ENCODE data around the gene CXCL11.

Gene CXCL11

GRCh38 chr4:76061982-76062381 is 26.1 kb upstream of the CXCL11 start:
- Histone ChIP-seq H3K36me3 (ENCODE audit: insufficient read depth, low read length) (no peaks in the 10 kb centered on the region), H3F3A (ENCODE audit: insufficient read depth, low read length) (no peaks in the 10 kb centered on the region), H3K4me3 (ENCODE audit: low read depth, low read length, poor library complexity, severe bottlenecking) (no peak overlapping the region), H3K27ac (ENCODE audit: low read depth, low read length, poor library complexity, severe bottlenecking) (no peak overlapping the region), H3K4me1 (ENCODE audit: insufficient read depth, low read length, severe bottlenecking) (no peaks in the 10 kb centered on the region), H2AFZ (ENCODE audit: low read length) (no peak overlapping the region), H3K79me2 (ENCODE audit: insufficient read depth, low read length) (no peaks in the 10 kb centered on the region), H4K20me1 (ENCODE audit: insufficient read depth, low read length) (no peaks in the 10 kb centered on the region), H3K9ac (ENCODE audit: low read length) (no peak overlapping the region), H3K4me2 (ENCODE audit: low read length) (no peak overlapping the region), H3K27me3 (ENCODE audit: insufficient read depth, low read length) (no peaks in the 10 kb centered on the region), H3K9me2 (ENCODE audit: low read depth, low read length) (no peaks in the 10 kb centered on the region), H3K9me3 (ENCODE audit: low read length) (no peaks in the 10 kb centered on the region)
- no peak for TF ChIP-seq EZH2 (IDR thresholded peaks at IDR 0.05; ENCODE audit: borderline replicate concordance, low read length)
- no peak for TF ChIP-seq CTCF (IDR thresholded peaks at IDR 0.05; ENCODE audit: low read length)

GRCh38 chr4:76061421-76061820 is 25.6 kb upstream of the CXCL11 start:
- Histone ChIP-seq H3K27ac (ENCODE audit: low read depth, low read length, poor library complexity, severe bottlenecking) (no peak overlapping the region), H3F3A (ENCODE audit: insufficient read depth, low read length) (no peaks in the 10 kb centered on the region), H3K9me3 (ENCODE audit: low read length) (no peaks in the 10 kb centered on the region), H3K36me3 (ENCODE audit: insufficient read depth, low read length) (no peaks in the 10 kb centered on the region), H3K4me2 (ENCODE audit: low read length) (no peak overlapping the region), H3K9me2 (ENCODE audit: low read depth, low read length) (no peaks in the 10 kb centered on the region), H3K4me3 (ENCODE audit: low read depth, low read length, poor library complexity, severe bottlenecking) (no peak overlapping the region), H3K27me3 (ENCODE audit: insufficient read depth, low read length) (no peaks in the 10 kb centered on the region), H3K79me2 (ENCODE audit: insufficient read depth, low read length) (no peaks in the 10 kb centered on the region), H2AFZ (ENCODE audit: low read length) (no peak overlapping the region), H3K9ac (ENCODE audit: low read length) (no peak overlapping the region), H3K4me1 (ENCODE audit: insufficient read depth, low read length, severe bottlenecking) (no peaks in the 10 kb centered on the region), H4K20me1 (ENCODE audit: insufficient read depth, low read length) (no peaks in the 10 kb centered on the region)
- TF ChIP-seq CTCF (IDR thresholded peaks at IDR 0.05; ENCODE audit: low read length) (no peak), EZH2 (IDR thresholded peaks at IDR 0.05; ENCODE audit: borderline replicate concordance, low read length) (no peak)

- Histone ChIP-seq H3K9me2 (ENCODE audit: low read depth, low read length) (no peaks in the 10 kb centered on the region), H3F3A (ENCODE audit: insufficient read depth, low read length) (no peaks in the 10 kb centered on the region), H3K27me3 (ENCODE audit: insufficient read depth, low read length) (no peaks in the 10 kb centered on the region), H3K9ac (ENCODE audit: low read length) (no peak overlapping the region), H2AFZ (ENCODE audit: low read length) (no peak overlapping the region), H3K79me2 (ENCODE audit: insufficient read depth, low read length) (no peaks in the 10 kb centered on the region), H3K4me1 (ENCODE audit: insufficient read depth, low read length, severe bottlenecking) (no peaks in the 10 kb centered on the region), H3K36me3 (ENCODE audit: insufficient read depth, low read length) (no peaks in the 10 kb centered on the region), H3K4me3 (ENCODE audit: low read depth, low read length, poor library complexity, severe bottlenecking) (no peak overlapping the region), H4K20me1 (ENCODE audit: insufficient read depth, low read length) (no peaks in the 10 kb centered on the region), H3K9me3 (ENCODE audit: low read length) (no peaks in the 10 kb centered on the region), H3K4me2 (ENCODE audit: low read length) (no peak overlapping the region), H3K27ac (ENCODE audit: low read depth, low read length, poor library complexity, severe bottlenecking) (no peak overlapping the region)
- TF ChIP-seq EZH2 (IDR thresholded peaks at IDR 0.05; ENCODE audit: borderline replicate concordance, low read length) = no peak
- TF ChIP-seq CTCF (IDR thresholded peaks at IDR 0.05; ENCODE audit: low read length) = no peak
These were observed 24.6 kb upstream of the CXCL11 start for GRCh38 chr4:76060506-76060905.

Measured in OCI-LY1 (cell line).